T1000 (cell line): ENCODE measurements around the gene DYSF.

Source experiments
- DNase-seq: peaks from one replicate; lab custom pipeline; 2025; ENCODE audit warnings: mixed read lengths; lab: John Stamatoyannopoulos, UW

The DYSF gene

GRCh38 chr2:71730785-71731383 lies 277.5 kb downstream of the DYSF start:
- DNase-seq, result no peak

- no peak for DNase-seq
Observed at GRCh38 chr2:71734620-71735019, 281.3 kb downstream of the DYSF start.

DNA sequence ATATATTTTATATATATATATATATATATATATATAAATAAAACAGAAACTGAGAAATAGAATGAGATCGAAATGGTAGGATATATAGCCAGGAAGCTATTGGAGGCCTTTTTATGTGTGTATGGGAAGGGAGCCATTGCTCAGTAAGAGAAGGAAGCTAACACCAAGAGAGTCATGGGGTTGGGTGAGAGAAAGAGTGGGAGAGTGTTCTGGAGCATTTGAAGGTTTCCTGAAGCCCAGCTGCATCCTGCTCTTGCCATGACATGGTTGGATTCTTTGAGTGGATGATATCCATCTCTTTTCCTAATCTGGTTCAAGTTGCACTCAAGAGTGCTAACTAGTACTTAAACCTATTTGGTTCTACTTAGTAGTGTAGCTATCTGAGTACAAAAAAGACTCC lies 282.3 kb downstream of the DYSF start:
- no peak for DNase-seq
